ENCODE data around the gene UQCRQ. TPM values are rescaled to one million over a fixed set of nuclear protein-coding genes. Genes with fewer than 3 reads are reported as not detected.

Gene UQCRQ
- 100 to 1,000 TPM; 141 to 807 (median 505) TPM for total RNA-seq
- 100 to 1,000 TPM; 263 to 729 (median 538) TPM for polyA plus RNA-seq
- long read RNA-seq, donor 1, transcript UQCRQ-206 (2 exons, 874 nt) = minor isoform, 13 of 745 reads
- long read RNA-seq, donor 1, transcript UQCRQ-201 (2 exons, 586 nt) = minor isoform, 121 of 745 reads
- long read RNA-seq, donor 1, transcript UQCRQ-203 (3 exons, 839 nt) = major isoform, 541 of 745 reads
- long read RNA-seq, donor 1, transcript UQCRQ-202 (3 exons, 429 nt) = minor isoform, 58 of 745 reads
- long read RNA-seq, donor 1, partial matches to known transcripts = 0 of 745 reads
- long read RNA-seq, donor 1, other reads (novel, unspliced or antisense) = 0 of 745 reads
- long read RNA-seq, donor 2, transcript UQCRQ-201 (2 exons, 586 nt) = minor isoform, 57 of 396 reads
- long read RNA-seq, donor 2, transcript UQCRQ-203 (3 exons, 839 nt) = major isoform, 289 of 396 reads
- long read RNA-seq, donor 2, transcript UQCRQ-206 (2 exons, 874 nt) = minor isoform, 11 of 396 reads
- long read RNA-seq, donor 2, transcript UQCRQ-202 (3 exons, 429 nt) = minor isoform, 33 of 396 reads
- long read RNA-seq, donor 2, partial matches to known transcripts = 0 of 396 reads
- long read RNA-seq, donor 2, other reads (novel, unspliced or antisense) = 0 of 396 reads
- long read RNA-seq, donor 3, transcript UQCRQ-201 (2 exons, 586 nt) = minor isoform, 86 of 469 reads
- long read RNA-seq, donor 3, transcript UQCRQ-206 (2 exons, 874 nt) = minor isoform, 11 of 469 reads
- long read RNA-seq, donor 3, transcript UQCRQ-203 (3 exons, 839 nt) = major isoform, 335 of 469 reads
- long read RNA-seq, donor 3, transcript UQCRQ-202 (3 exons, 429 nt) = minor isoform, 27 of 469 reads
- long read RNA-seq, donor 3, partial matches to known transcripts = 5 of 469 reads
- long read RNA-seq, donor 3, other reads (novel, unspliced or antisense) = 0 of 469 reads
- long read RNA-seq, donor 4, transcript UQCRQ-201 (2 exons, 586 nt) = minor isoform, 19 of 484 reads
- long read RNA-seq, donor 4, transcript UQCRQ-206 (2 exons, 874 nt) = minor isoform, 8 of 484 reads
- long read RNA-seq, donor 4, transcript UQCRQ-202 (3 exons, 429 nt) = minor isoform, 24 of 484 reads
- long read RNA-seq, donor 4, transcript UQCRQ-203 (3 exons, 839 nt) = major isoform, 410 of 484 reads
- long read RNA-seq, donor 4, partial matches to known transcripts = 1 of 484 reads
- long read RNA-seq, donor 4, other reads (novel, unspliced or antisense) = 21 of 484 reads
- long read RNA-seq, donor 5, transcript UQCRQ-206 (2 exons, 874 nt) = minor isoform, 8 of 1,297 reads
- long read RNA-seq, donor 5, transcript UQCRQ-202 (3 exons, 429 nt) = minor isoform, 21 of 1,297 reads
- long read RNA-seq, donor 5, transcript UQCRQ-203 (3 exons, 839 nt) = major isoform, 407 of 1,297 reads
- long read RNA-seq, donor 5, transcript UQCRQ-201 (2 exons, 586 nt) = minor isoform, 9 of 1,297 reads
- long read RNA-seq, donor 5, partial matches to known transcripts = 2 of 1,297 reads
- long read RNA-seq, donor 5, other reads (novel, unspliced or antisense) = 844 of 1,297 reads
- long read RNA-seq, donor 6, transcript UQCRQ-202 (3 exons, 429 nt) = minor isoform, 34 of 380 reads
- long read RNA-seq, donor 6, transcript UQCRQ-201 (2 exons, 586 nt) = minor isoform, 20 of 380 reads
- long read RNA-seq, donor 6, transcript UQCRQ-203 (3 exons, 839 nt) = major isoform, 311 of 380 reads
- long read RNA-seq, donor 6, partial matches to known transcripts = 0 of 380 reads
- long read RNA-seq, donor 6, other reads (novel, unspliced or antisense) = 13 of 380 reads
- long read RNA-seq, donor 7, transcript UQCRQ-203 (3 exons, 839 nt) = major isoform, 260 of 361 reads
- long read RNA-seq, donor 7, transcript UQCRQ-206 (2 exons, 874 nt) = minor isoform, 10 of 361 reads
- long read RNA-seq, donor 7, transcript UQCRQ-202 (3 exons, 429 nt) = minor isoform, 21 of 361 reads
- long read RNA-seq, donor 7, transcript UQCRQ-201 (2 exons, 586 nt) = minor isoform, 66 of 361 reads
- long read RNA-seq, donor 7, partial matches to known transcripts = 0 of 361 reads
- long read RNA-seq, donor 7, other reads (novel, unspliced or antisense) = 0 of 361 reads
- long read RNA-seq, donor 8, transcript UQCRQ-201 (2 exons, 586 nt) = minor isoform, 83 of 553 reads
- long read RNA-seq, donor 8, transcript UQCRQ-206 (2 exons, 874 nt) = minor isoform, 13 of 553 reads
- long read RNA-seq, donor 8, transcript UQCRQ-202 (3 exons, 429 nt) = minor isoform, 48 of 553 reads
- long read RNA-seq, donor 8, transcript UQCRQ-203 (3 exons, 839 nt) = major isoform, 402 of 553 reads
- long read RNA-seq, donor 8, partial matches to known transcripts = 0 of 553 reads
- long read RNA-seq, donor 8, other reads (novel, unspliced or antisense) = 0 of 553 reads
- long read RNA-seq, donor 9, transcript UQCRQ-203 (3 exons, 839 nt) = major isoform, 264 of 375 reads
- long read RNA-seq, donor 9, transcript UQCRQ-206 (2 exons, 874 nt) = minor isoform, 11 of 375 reads
- long read RNA-seq, donor 9, transcript UQCRQ-202 (3 exons, 429 nt) = minor isoform, 23 of 375 reads
- long read RNA-seq, donor 9, transcript UQCRQ-201 (2 exons, 586 nt) = minor isoform, 64 of 375 reads
- long read RNA-seq, donor 9, partial matches to known transcripts = 0 of 375 reads
- long read RNA-seq, donor 9, other reads (novel, unspliced or antisense) = 5 of 375 reads
- long read RNA-seq, donor 10, transcript UQCRQ-201 (2 exons, 586 nt) = minor isoform, 41 of 225 reads
- long read RNA-seq, donor 10, transcript UQCRQ-203 (3 exons, 839 nt) = major isoform, 151 of 225 reads
- long read RNA-seq, donor 10, transcript UQCRQ-202 (3 exons, 429 nt) = minor isoform, 24 of 225 reads
- long read RNA-seq, donor 10, partial matches to known transcripts = 0 of 225 reads
- long read RNA-seq, donor 10, other reads (novel, unspliced or antisense) = 5 of 225 reads

- TF ChIP-seq POLR2A (IDR thresholded peaks at IDR 0.05) = peak; percentile 74 to 96
- peak in 1 of 6 experiments; percentile 16 for TF ChIP-seq CTCF (IDR thresholded peaks at IDR 0.05)
- intact Hi-C loops (cut with DNase I) = loop anchor here in 1 of 2 donors (5.0 kb wide), 1 partner anchor 34 kb away; the partner anchor contains the start of gene SHROOM1
- 0 to 1% (median 0%) methylated on average over 7 to 55 of the region's 55 CpGs for WGBS, 4 donors
Observed at GRCh38 chr5:132866342-132867045, at the start of gene UQCRQ, which contains the start of gene GDF9. UQCRQ (plus strand) TSS chr5:132866642; CDS start chr5:132866882, 240 bp downstream. GDF9 (minus strand) TSS chr5:132866469; CDS start chr5:132864533, 1,936 bp downstream.

GRCh38 chr5:132817011-132817410, 49.4 kb upstream of the UQCRQ start:
- peaks cover 3 to 9% of the 10 kb centered on the region in 2 donors for H3K4me1 ChIP-seq (replicated peaks in 1 of 2)
- H3K27me3 ChIP-seq = peaks cover 5% of the 10 kb centered on the region
- TF ChIP-seq POLR2A (IDR thresholded peaks at IDR 0.05) = no peak
- no peak for TF ChIP-seq CTCF (IDR thresholded peaks at IDR 0.05)
- H3K4me3 ChIP-seq = no peak overlapping the region
- no peak overlapping the region for H3K27ac ChIP-seq
- H3K36me3 ChIP-seq (replicated peaks in 1 of 2) = no peaks in the 10 kb centered on the region
- no peaks in the 10 kb centered on the region for H3K9me3 ChIP-seq (replicated peaks in 1 of 3)
- DNase-seq = no peak
- 42 to 71% (median 53%) methylated on average over 1 of the region's 1 CpG for WGBS, 4 donors
- intact Hi-C loops (cut with DNase I) = loop anchor here in 1 of 2 donors (10.0 kb wide), 1 partner anchor 432 kb away; no protein-coding TSS in a partner anchor

More at GRCh38 chr5:132866342-132867045, at the start of gene UQCRQ, which contains the start of gene GDF9:
- Histone ChIP-seq H3K4me3 (peak within 1 kb of the TSS; percentile 17 to 85 (median 73)), H3K36me3 (replicated peaks in 1 of 2) (peaks cover 0 to 24% of the 10 kb centered on the region in 2 donors), H3K4me1 (replicated peaks in 1 of 2) (peaks cover 11 to 17% of the 10 kb centered on the region in 2 donors), H3K27me3 (no peaks in the 10 kb centered on the region), H3K9me3 (replicated peaks in 1 of 3) (no peaks in the 10 kb centered on the region), H3K27ac (peak within 1 kb of the TSS; percentile 88 to 97 (median 96))
- peak; percentile 95 to 99 (median 98) for DNase-seq

Data from adrenal gland (tissue), 19 donors.